ENCODE results near the gene PPHLN1.

DNA sequence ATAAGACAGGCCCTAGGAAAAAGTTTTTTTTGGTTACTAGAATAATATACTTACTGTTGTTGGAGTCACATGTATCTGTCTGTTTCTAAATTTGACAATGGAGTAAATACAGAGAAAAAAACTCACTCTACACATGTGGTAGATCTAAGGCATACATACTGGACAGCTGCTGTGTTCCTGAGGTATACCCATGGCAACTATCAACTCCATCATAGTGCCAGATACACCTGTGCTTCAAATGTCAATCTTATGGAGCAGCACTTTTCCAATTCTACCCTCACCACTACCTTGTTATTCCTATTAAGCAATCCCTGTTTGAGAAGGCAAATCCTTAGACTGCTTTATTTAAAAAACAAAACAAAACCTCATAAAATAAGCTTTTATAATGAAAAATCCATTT is 3.4 kb upstream of the PPHLN1 start:
- TF ChIP-seq, protein P1, sequence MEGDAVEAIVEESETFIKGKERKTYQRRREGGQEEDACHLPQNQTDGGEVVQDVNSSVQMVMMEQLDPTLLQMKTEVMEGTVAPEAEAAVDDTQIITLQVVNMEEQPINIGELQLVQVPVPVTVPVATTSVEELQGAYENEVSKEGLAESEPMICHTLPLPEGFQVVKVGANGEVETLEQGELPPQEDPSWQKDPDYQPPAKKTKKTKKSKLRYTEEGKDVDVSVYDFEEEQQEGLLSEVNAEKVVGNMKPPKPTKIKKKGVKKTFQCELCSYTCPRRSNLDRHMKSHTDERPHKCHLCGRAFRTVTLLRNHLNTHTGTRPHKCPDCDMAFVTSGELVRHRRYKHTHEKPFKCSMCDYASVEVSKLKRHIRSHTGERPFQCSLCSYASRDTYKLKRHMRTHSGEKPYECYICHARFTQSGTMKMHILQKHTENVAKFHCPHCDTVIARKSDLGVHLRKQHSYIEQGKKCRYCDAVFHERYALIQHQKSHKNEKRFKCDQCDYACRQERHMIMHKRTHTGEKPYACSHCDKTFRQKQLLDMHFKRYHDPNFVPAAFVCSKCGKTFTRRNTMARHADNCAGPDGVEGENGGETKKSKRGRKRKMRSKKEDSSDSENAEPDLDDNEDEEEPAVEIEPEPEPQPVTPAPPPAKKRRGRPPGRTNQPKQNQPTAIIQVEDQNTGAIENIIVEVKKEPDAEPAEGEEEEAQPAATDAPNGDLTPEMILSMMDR (IDR thresholded peaks at IDR 0.05): no peak
- TF ChIP-seq POLR2A (IDR thresholded peaks at IDR 0.05): no peak
